ENCODE measurements around the gene KCNK6. TPM values are rescaled to one million over a fixed set of nuclear protein-coding genes. Genes with fewer than 3 reads are reported as not detected.

Gene KCNK6
- total and polyA plus RNA-seq, 2 of the 8 experiments (the other 6 are each of a cell fraction or from before 2014, with no cell fraction given): 10.6 to 13.3 TPM

DNA sequence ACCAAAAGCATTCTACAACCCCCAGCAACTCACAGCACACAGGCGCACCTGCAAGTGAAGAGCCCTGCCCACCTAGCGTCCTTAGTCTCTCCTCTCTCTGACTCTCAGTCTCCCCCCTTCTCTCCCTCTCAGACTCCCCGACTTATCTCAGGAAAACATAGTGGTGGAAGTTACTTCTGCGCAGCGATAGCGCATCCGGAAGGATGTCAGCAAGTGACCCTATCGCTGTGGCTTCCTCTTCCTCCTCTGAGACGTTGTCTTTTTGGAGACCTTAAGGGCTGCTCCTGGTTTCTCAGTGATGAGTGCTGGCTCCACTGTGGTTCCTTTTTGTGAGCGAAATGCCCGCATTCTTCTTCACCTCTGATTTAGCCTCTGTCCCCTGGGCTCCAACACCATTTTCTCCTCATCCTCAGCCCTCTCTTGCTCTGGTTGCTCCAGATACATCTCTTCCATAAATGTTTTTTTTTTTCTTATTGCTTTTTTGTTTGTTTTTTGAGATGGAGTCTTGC is 2.5 kb upstream of the KCNK6 start:
- Histone ChIP-seq H3K4me2 (ENCODE audit: insufficient read depth in 1 of 2, low read depth in 2 of 2, low read length in 2 of 2) (no peak overlapping the region; a peak in 1 of 4 replicates), H3K56ac (replicated peaks; ENCODE audit: insufficient read length, low read depth, low read length) (no peak overlapping the region), H3K23ac (ENCODE audit: insufficient read length) (no peak overlapping the region), H4K91ac (replicated peaks; ENCODE audit: insufficient read length, low read length) (no peak overlapping the region), H3K79me2 (ENCODE audit: control insufficient read depth in 1 of 2, insufficient read depth in 2 of 2, low read length in 2 of 2) (peaks cover 0 to 9% of the 10 kb centered on the region in 2 experiments; a peak in 2 of 4 replicates), H2AK5ac (ENCODE audit: low read depth, low read length) (no peak overlapping the region), H3K27ac (ENCODE audit: low read depth, low read length) (no peak overlapping the region), H2BK20ac (ENCODE audit: low read length) (0 out of 2 replicates have a peak overlapping the region, but pooled peaks have one; percentile 1), H3K23me2 (ENCODE audit: low read depth, low read length) (peaks cover 15% of the 10 kb centered on the region; the same call in 1 of the 2 replicates), H2BK5ac (ENCODE audit: low read depth, low read length) (no peak overlapping the region), H2BK120ac (replicated peaks; ENCODE audit: low read depth, low read length) (no peak overlapping the region), H3K36me3 (ENCODE audit: control insufficient read depth in 2 of 4, insufficient read depth in 4 of 4, low read length in 3 of 4) (no peaks in the 10 kb centered on the region), H3K27me3 (replicated peaks in 1 of 4; ENCODE audit: control insufficient read depth in 3 of 4, extremely low read depth in 1 of 4, insufficient read depth in 3 of 4, low read length in 3 of 4) (peaks cover 0 to 33% (median 18%) of the 10 kb centered on the region in 4 experiments; a peak in 6 of 7 replicates), H3K14ac (ENCODE audit: insufficient read length) (no peak overlapping the region), H4K8ac (ENCODE audit: extremely low read depth, insufficient read depth, low read length) (no peak overlapping the region), H3K4me3 (ENCODE audit: extremely low read depth in 1 of 4, insufficient read depth in 2 of 4, low read depth in 3 of 4, low read length in 4 of 4) (no peak overlapping the region), H2BK12ac (ENCODE audit: low read depth, low read length) (0 out of 2 replicates have a peak overlapping the region, but pooled peaks have one; percentile 63), H2AFZ (ENCODE audit: low read length) (no peak overlapping the region), H4K20me1 (replicated peaks in 1 of 2; ENCODE audit: control insufficient read depth in 1 of 2, insufficient read depth in 2 of 2, low read length in 2 of 2) (peaks cover 0 to 4% of the 10 kb centered on the region in 2 experiments), H3K4me1 (replicated peaks in 1 of 4; ENCODE audit: control insufficient read depth in 3 of 4, insufficient read depth in 4 of 4, low read length in 3 of 4) (peaks cover 0 to 11% (median 3%) of the 10 kb centered on the region in 4 experiments; a peak in 5 of 7 replicates), H3K18ac (ENCODE audit: extremely low read depth, low read length) (no peak overlapping the region), H4K5ac (ENCODE audit: insufficient read length, low read depth, low read length) (no peak overlapping the region), H3K79me1 (ENCODE audit: low read depth, low read length) (peaks cover 3% of the 10 kb centered on the region), H3K9me3 (ENCODE audit: insufficient read depth in 2 of 2, low read depth in 1 of 2, low read length in 1 of 2) (no peaks in the 10 kb centered on the region), H2BK15ac (ENCODE audit: low read length) (no peak overlapping the region), H3K4ac (replicated peaks; ENCODE audit: insufficient read length, low read depth, low read length) (no peak overlapping the region), H3K9ac (replicated peaks in 1 of 4; ENCODE audit: extremely low read depth in 1 of 4, low read depth in 3 of 4, low read length in 3 of 4) (no peak overlapping the region)
- no peak for DNase-seq (ENCODE audit: low read depth in 1 of 2, low spot score in 2 of 2)
- ChIA-PET POLR2A (ENCODE audit: partially characterized antibody) (interaction anchor here (0.9 to 1.1 kb wide), 2 partner anchors 13 to 60 kb away, joined by 4 to 5 read pairs; partner anchors contain the start of gene C19orf33), CTCF (ENCODE audit: partially characterized antibody) (interaction anchor here (0.7 to 3.6 kb wide), 2 partner anchors 65 to 74 kb away, joined by 3 to 24 read pairs; no protein-coding TSS in a partner anchor)
- FAIRE-seq: no peak
- no peak for TF ChIP-seq BCL11A (IDR thresholded peaks at IDR 0.05; ENCODE audit: low read depth in 2 of 2, low read length in 2 of 2)
- TF ChIP-seq HDAC6 (IDR thresholded peaks at IDR 0.05; ENCODE audit: low read depth, low read length): no peak
- TF ChIP-seq GTF2F1 (IDR thresholded peaks at IDR 0.05; ENCODE audit: borderline replicate concordance, low read depth, low read length): no peak
- TF ChIP-seq POLR2AphosphoS5 (IDR thresholded peaks at IDR 0.05; ENCODE audit: low read depth, low read length): no peak
- no peak for TF ChIP-seq SUZ12 (IDR thresholded peaks at IDR 0.05; ENCODE audit: low read length)
- no peak for TF ChIP-seq EP300 (IDR thresholded peaks at IDR 0.05; ENCODE audit: borderline replicate concordance in 1 of 2, low read depth in 2 of 2, low read length in 2 of 2)
- TF ChIP-seq CHD1 (IDR thresholded peaks at IDR 0.05; ENCODE audit: low read depth, low read length): no peak
- no peak for TF ChIP-seq SIX5 (IDR thresholded peaks at IDR 0.05; ENCODE audit: low read depth, low read length)
- TF ChIP-seq SP4 (IDR thresholded peaks at IDR 0.05; ENCODE audit: low read length): no peak
- 93% methylated on average over 11 of the region's 11 CpGs; no CpG with 5 or more reads in 1 of the 2 experiments for WGBS, 2 experiments (ENCODE audit: extremely low coverage in 1 of 2, insufficient coverage in 1 of 2, insufficient read length in 1 of 2, insufficient replicate concordance in 2 of 2, low coverage in 1 of 2, low lambda C conversion rate in 2 of 2, missing lambda C conversion rate in 1 of 2)

Measured in H1 (cell line).